Glomerular endothelial cell (primary cell): ENCODE measurements around the gene ITPR1. TPM values are rescaled to one million over a fixed set of nuclear protein-coding genes. Genes with fewer than 3 reads are reported as not detected.

ENCODE experiments used
- DNase-seq: peaks from one replicate; pipeline ENCODE4 v3.0.0-alpha.2; 2011; ENCODE audit warnings: low read depth, low spot score; ENCODE audit errors: extremely low read depth
- total RNA-seq: library from RNA; depleted of rRNA; stranded (reverse); fragments of >200 nt; gene quantifications from 2 replicates; pipeline ENCODE4 v1.2.3, GENCODE V29; 2015

The ITPR1 gene
- total RNA-seq, 1 donor from 2014 or later = 12.5 TPM

GRCh38 chr3:4508048-4508981, 15.2 kb downstream of the ITPR1 start:
- no peak for DNase-seq

GRCh38 chr3:4509043-4509442, 15.9 kb downstream of the ITPR1 start:
- no peak for DNase-seq

GRCh38 chr3:4509983-4510755, 17.0 kb downstream of the ITPR1 start:
- DNase-seq = no peak

- no peak for DNase-seq
These were observed 18.5 kb downstream of the ITPR1 start for GRCh38 chr3:4511491-4512262.

GRCh38 chr3:4512895-4513616, 19.9 kb downstream of the ITPR1 start:
- DNase-seq = no peak

- no peak for DNase-seq
These were observed 21.2 kb downstream of the ITPR1 start for GRCh38 chr3:4514321-4514720.

- DNase-seq = no peak
These were observed 21.8 kb downstream of the ITPR1 start for GRCh38 chr3:4514916-4515315.

GRCh38 chr3:4515916-4516579, 22.9 kb downstream of the ITPR1 start:
- no peak for DNase-seq

GRCh38 chr3:4517093-4517492, 23.9 kb downstream of the ITPR1 start:
- no peak for DNase-seq

- DNase-seq = no peak
These were observed 24.6 kb downstream of the ITPR1 start for GRCh38 chr3:4517643-4518311.

- DNase-seq = no peak
These were observed 27.1 kb downstream of the ITPR1 start for GRCh38 chr3:4520033-4520816.

- DNase-seq = no peak
These were observed 29.8 kb downstream of the ITPR1 start for GRCh38 chr3:4522947-4523346.

- peak; percentile 72 for DNase-seq
These were observed 30.9 kb downstream of the ITPR1 start for GRCh38 chr3:4523710-4524698.

GRCh38 chr3:4525560-4526223, 32.5 kb downstream of the ITPR1 start:
- DNase-seq = no peak

- DNase-seq = no peak
These were observed 35.2 kb downstream of the ITPR1 start for GRCh38 chr3:4528320-4528719.

- no peak for DNase-seq
These were observed 35.9 kb downstream of the ITPR1 start for GRCh38 chr3:4528819-4529600.
